MM.1S (cell line): Measurements from ENCODE around the gene BICD1.

Source experiments
- DNase-seq: peaks from one replicate; pipeline ENCODE4 v3.0.0-alpha.2; 2015
- H2AFZ ChIP-seq: fragments of 300-600 bp; sonication (generic); 2 replicates; pipeline ENCODE4 v1.6.0; 2016; ENCODE audit warnings: antibody characterized with exemption, low read length
- H3F3A ChIP-seq: fragments of 300-600 bp; sonication (generic); 2 replicates; pipeline ENCODE4 v1.6.1; 2016; ENCODE audit warnings: mild to moderate bottlenecking, antibody characterized with exemption, low read length, moderate library complexity, mixed read lengths; ENCODE audit not compliant: insufficient read depth
- H3K27ac ChIP-seq: fragments of 300-600 bp; sonication (generic); 2 replicates; pipeline ENCODE4 v1.5.1; 2016; ENCODE audit warnings: mild to moderate bottlenecking, low read length
- H3K27me3 ChIP-seq: fragments of 300-600 bp; sonication (generic); replicated peaks from 2 replicates; pipeline ENCODE4 v1.6.0; 2016; ENCODE audit warnings: low read length; ENCODE audit not compliant: insufficient read depth
- H3K36me3 ChIP-seq: fragments of 300-600 bp; sonication (generic); replicated peaks from 2 replicates; pipeline ENCODE4 v1.6.1; 2016; ENCODE audit warnings: mild to moderate bottlenecking, low read length, mixed read lengths; ENCODE audit not compliant: insufficient read depth
- H3K4me1 ChIP-seq: fragments of 300-600 bp; sonication (generic); 2 replicates; pipeline ENCODE4 v1.6.1; 2016; ENCODE audit warnings: low read length, mixed read lengths
- H3K4me2 ChIP-seq: fragments of 300-600 bp; sonication (generic); 2 replicates; pipeline ENCODE4 v1.6.0; 2016; ENCODE audit warnings: low read depth, low read length
- H3K4me3 ChIP-seq: fragments of 300-600 bp; sonication (generic); 2 replicates; pipeline ENCODE4 v1.5.1; 2016; ENCODE audit warnings: low read length, mixed read lengths
- H3K79me2 ChIP-seq: fragments of 300-600 bp; sonication (generic); 2 replicates; pipeline ENCODE4 v1.6.1; 2016; ENCODE audit warnings: mixed run types, low read length, mixed read lengths
- H3K9ac ChIP-seq: fragments of 300-600 bp; sonication (generic); 2 replicates; pipeline ENCODE4 v1.6.1; 2016; ENCODE audit warnings: low read length, mixed read lengths
- H3K9me2 ChIP-seq: fragments of 300-600 bp; sonication (generic); replicated peaks from 2 replicates; pipeline ENCODE4 v1.6.1; 2016; ENCODE audit warnings: mild to moderate bottlenecking, low read length, mixed read lengths; ENCODE audit not compliant: insufficient read depth
- H3K9me3 ChIP-seq: fragments of 300-600 bp; sonication (generic); replicated peaks from 2 replicates; pipeline ENCODE4 v1.6.1; 2016; ENCODE audit warnings: mild to moderate bottlenecking, low read length, mixed read lengths; ENCODE audit not compliant: insufficient read depth
- H4K20me1 ChIP-seq: fragments of 300-600 bp; sonication (generic); 2 replicates; pipeline ENCODE4 v1.6.1; 2016; ENCODE audit warnings: mild to moderate bottlenecking, low read length, moderate library complexity, mixed read lengths; ENCODE audit not compliant: insufficient read depth
- EZH2 ChIP-seq: fragments of 300-600 bp; sonication (generic); optimal IDR thresholded peaks from 2 replicates; pipeline ENCODE3; 2017; ENCODE audit warnings: low read depth, mild to moderate bottlenecking, antibody characterized with exemption, low read length, mixed read lengths
- EZH2phosphoT487 ChIP-seq: fragments of 300-600 bp; sonication (generic); IDR thresholded peaks from 2 replicates; pipeline ENCODE4 v1.6.1; 2018; ENCODE audit warnings: antibody characterized with exemption, low read length
- TF ChIP-seq, protein P1 (sequence below): fragments of 300-600 bp; sonication (generic); IDR thresholded peaks from 2 replicates; pipeline ENCODE4 v1.5.1; 2016; ENCODE audit warnings: antibody characterized with exemption, low read length, mixed read lengths

The BICD1 gene

DNA sequence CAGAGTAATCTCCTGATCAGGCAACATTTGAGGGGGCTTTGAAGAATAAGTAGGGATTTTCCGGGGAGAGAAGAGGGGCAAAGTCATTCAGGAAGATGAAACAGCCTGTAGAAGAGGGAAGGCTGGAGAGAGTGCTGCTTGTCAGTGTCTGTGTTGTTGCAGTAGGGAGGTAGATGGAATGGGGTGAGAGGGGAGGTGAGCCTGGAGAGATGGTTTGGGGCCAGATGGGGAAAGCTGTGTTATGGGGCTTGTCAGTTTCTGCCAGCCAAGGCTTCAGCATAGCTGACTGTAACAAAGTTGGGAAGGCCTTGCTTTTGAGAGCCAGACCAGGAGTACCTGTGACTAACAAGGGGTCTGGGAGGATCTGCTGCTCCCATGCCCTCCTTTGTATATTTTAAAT is 18.0 kb downstream of the BICD1 start:
- no peaks in the 10 kb centered on the region for H3K36me3 ChIP-seq
- no peak overlapping the region for H2AFZ ChIP-seq
- DNase-seq, result no peak
- H3K4me2 ChIP-seq, result no peak overlapping the region
- no peaks in the 10 kb centered on the region for H3F3A ChIP-seq
- H3K9me2 ChIP-seq, result no peaks in the 10 kb centered on the region
- H3K4me3 ChIP-seq, result no peak overlapping the region
- no peak overlapping the region for H3K9ac ChIP-seq
- no peaks in the 10 kb centered on the region for H4K20me1 ChIP-seq
- H3K4me1 ChIP-seq, result peaks cover 10% of the 10 kb centered on the region
- TF ChIP-seq EZH2phosphoT487, result no peak
- TF ChIP-seq, protein P1, sequence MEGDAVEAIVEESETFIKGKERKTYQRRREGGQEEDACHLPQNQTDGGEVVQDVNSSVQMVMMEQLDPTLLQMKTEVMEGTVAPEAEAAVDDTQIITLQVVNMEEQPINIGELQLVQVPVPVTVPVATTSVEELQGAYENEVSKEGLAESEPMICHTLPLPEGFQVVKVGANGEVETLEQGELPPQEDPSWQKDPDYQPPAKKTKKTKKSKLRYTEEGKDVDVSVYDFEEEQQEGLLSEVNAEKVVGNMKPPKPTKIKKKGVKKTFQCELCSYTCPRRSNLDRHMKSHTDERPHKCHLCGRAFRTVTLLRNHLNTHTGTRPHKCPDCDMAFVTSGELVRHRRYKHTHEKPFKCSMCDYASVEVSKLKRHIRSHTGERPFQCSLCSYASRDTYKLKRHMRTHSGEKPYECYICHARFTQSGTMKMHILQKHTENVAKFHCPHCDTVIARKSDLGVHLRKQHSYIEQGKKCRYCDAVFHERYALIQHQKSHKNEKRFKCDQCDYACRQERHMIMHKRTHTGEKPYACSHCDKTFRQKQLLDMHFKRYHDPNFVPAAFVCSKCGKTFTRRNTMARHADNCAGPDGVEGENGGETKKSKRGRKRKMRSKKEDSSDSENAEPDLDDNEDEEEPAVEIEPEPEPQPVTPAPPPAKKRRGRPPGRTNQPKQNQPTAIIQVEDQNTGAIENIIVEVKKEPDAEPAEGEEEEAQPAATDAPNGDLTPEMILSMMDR, result no peak
- no peak for TF ChIP-seq EZH2
- H3K9me3 ChIP-seq, result no peaks in the 10 kb centered on the region
- H3K27ac ChIP-seq, result no peak overlapping the region
- H3K79me2 ChIP-seq, result peaks cover 3% of the 10 kb centered on the region; the same call in 1 of the 2 replicates
- no peaks in the 10 kb centered on the region for H3K27me3 ChIP-seq

- H3K36me3 ChIP-seq, result no peaks in the 10 kb centered on the region
- no peak overlapping the region for H3K27ac ChIP-seq
- H3K9me2 ChIP-seq, result no peaks in the 10 kb centered on the region
- H3K4me2 ChIP-seq, result no peak overlapping the region
- H3K4me1 ChIP-seq, result peaks cover 1% of the 10 kb centered on the region
- peaks cover 3% of the 10 kb centered on the region; the same call in 1 of the 2 replicates for H3K79me2 ChIP-seq
- H3F3A ChIP-seq, result no peaks in the 10 kb centered on the region
- no peak overlapping the region for H3K4me3 ChIP-seq
- no peaks in the 10 kb centered on the region for H3K9me3 ChIP-seq
- no peak for DNase-seq
- H2AFZ ChIP-seq, result no peak overlapping the region
- H3K9ac ChIP-seq, result no peak overlapping the region
- no peaks in the 10 kb centered on the region for H4K20me1 ChIP-seq
- TF ChIP-seq EZH2phosphoT487, result no peak
- TF ChIP-seq, protein P1, result no peak
- no peak for TF ChIP-seq EZH2
- no peaks in the 10 kb centered on the region for H3K27me3 ChIP-seq
Measured at GRCh38 chr12:32125455-32126084, 18.9 kb downstream of the BICD1 start.

GRCh38 chr12:32126720-32127119 is 20.1 kb downstream of the BICD1 start:
- Histone ChIP-seq H3K27ac (no peak overlapping the region), H2AFZ (no peak overlapping the region), H3K9me2 (no peaks in the 10 kb centered on the region), H4K20me1 (no peaks in the 10 kb centered on the region), H3K9me3 (no peaks in the 10 kb centered on the region), H3F3A (no peaks in the 10 kb centered on the region), H3K4me1 (no peaks in the 10 kb centered on the region), H3K9ac (no peak overlapping the region), H3K79me2 (peaks cover 3% of the 10 kb centered on the region; the same call in 1 of the 2 replicates), H3K27me3 (no peaks in the 10 kb centered on the region), H3K4me2 (no peak overlapping the region), H3K36me3 (no peaks in the 10 kb centered on the region), H3K4me3 (no peak overlapping the region)
- TF ChIP-seq EZH2phosphoT487 (no peak), EZH2 (no peak)
- TF ChIP-seq, protein P1, result no peak
- DNase-seq, result no peak
